HEK293 (cell line): ENCODE measurements around the gene PLAU.
A peak's percentile ranks its signal among the peaks of the same experiment; 100 is the strongest.

Source experiments
- MZF1 ChIP-seq: fragments of 450-650 bp; formaldehyde crosslinking; IDR thresholded peaks from 2 replicates; pipeline ENCODE4 v1.5.1; 2017; ENCODE audit warnings: missing biosample characterization, missing genetic modification characterization, borderline replicate concordance
- OSR2 ChIP-seq: fragments of 450-650 bp; formaldehyde crosslinking; IDR thresholded peaks from 2 replicates; pipeline ENCODE4 v1.5.1; 2016; ENCODE audit warnings: missing biosample characterization, missing genetic modification characterization
- SP7 ChIP-seq: fragments of 450-650 bp; formaldehyde crosslinking; IDR thresholded peaks from 2 replicates; pipeline ENCODE4 v1.5.1; 2016; ENCODE audit warnings: missing biosample characterization, missing genetic modification characterization
- TCF7L2 ChIP-seq: IDR thresholded peaks from 2 replicates; pipeline ENCODE4 v1.6.1; 2011; ENCODE audit warnings: low read depth, mild to moderate bottlenecking, inconsistent platforms, low read length, moderate library complexity, borderline replicate concordance
- ZBTB49 ChIP-seq: fragments of 450-650 bp; formaldehyde crosslinking; IDR thresholded peaks from 2 replicates; pipeline ENCODE4 v1.5.1; 2016; ENCODE audit warnings: missing biosample characterization, missing genetic modification characterization, low read depth
- ZBTB6 ChIP-seq: fragments of 450-650 bp; formaldehyde crosslinking; IDR thresholded peaks from 2 replicates; pipeline ENCODE4 v1.5.1; 2017; ENCODE audit warnings: missing biosample characterization, missing genetic modification characterization
- ZFP3 ChIP-seq: fragments of 450-650 bp; formaldehyde crosslinking; IDR thresholded peaks from 2 replicates; pipeline ENCODE4 v1.5.1; 2016; ENCODE audit warnings: low read depth, missing biosample characterization, missing genetic modification characterization
- ZNF132 ChIP-seq: fragments of 450-650 bp; formaldehyde crosslinking; IDR thresholded peaks from 2 replicates; pipeline ENCODE4 v1.5.1; 2017; ENCODE audit warnings: missing biosample characterization, missing genetic modification characterization, borderline replicate concordance
- ZNF146 ChIP-seq: fragments of 450-650 bp; formaldehyde crosslinking; IDR thresholded peaks from 2 replicates; pipeline ENCODE4 v1.5.1; 2016; ENCODE audit warnings: missing biosample characterization, missing genetic modification characterization
- ZNF202 ChIP-seq: fragments of 450-650 bp; formaldehyde crosslinking; IDR thresholded peaks from 2 replicates; pipeline ENCODE4 v1.5.1; 2016; ENCODE audit warnings: missing biosample characterization, missing genetic modification characterization, borderline replicate concordance
- ZNF23 ChIP-seq: fragments of 450-650 bp; formaldehyde crosslinking; IDR thresholded peaks from 2 replicates; pipeline ENCODE4 v1.5.1; 2016; ENCODE audit warnings: missing biosample characterization, missing genetic modification characterization, borderline replicate concordance
- ZNF335 ChIP-seq: fragments of 450-650 bp; formaldehyde crosslinking; conservative IDR thresholded peaks from 2 replicates; pipeline ENCODE4 v1.5.1; 2016; ENCODE audit warnings: missing biosample characterization, missing genetic modification characterization
- ZNF350 ChIP-seq: fragments of 450-650 bp; formaldehyde crosslinking; IDR thresholded peaks from 2 replicates; pipeline ENCODE4 v1.5.0; 2017; ENCODE audit warnings: missing biosample characterization, mild to moderate bottlenecking, missing genetic modification characterization
- ZNF426 ChIP-seq: fragments of 450-650 bp; formaldehyde crosslinking; IDR thresholded peaks from 2 replicates; pipeline ENCODE4 v1.5.1; 2017; ENCODE audit warnings: missing biosample characterization, missing genetic modification characterization, mild to moderate bottlenecking, inconsistent platforms, moderate library complexity
- ZNF433 ChIP-seq: fragments of 450-650 bp; formaldehyde crosslinking; IDR thresholded peaks from 2 replicates; pipeline ENCODE4 v1.5.1; 2016; ENCODE audit warnings: missing biosample characterization, missing genetic modification characterization, low read depth
- ZNF473 ChIP-seq: fragments of 450-650 bp; formaldehyde crosslinking; IDR thresholded peaks from 2 replicates; pipeline ENCODE4 v1.5.1; 2017; ENCODE audit warnings: missing biosample characterization, missing genetic modification characterization
- ZNF501 ChIP-seq: fragments of 450-650 bp; formaldehyde crosslinking; IDR thresholded peaks from 2 replicates; pipeline ENCODE4 v1.5.1; 2016; ENCODE audit warnings: missing biosample characterization, missing genetic modification characterization
- ZNF549 ChIP-seq: fragments of 450-650 bp; IDR thresholded peaks from 2 replicates; pipeline ENCODE4 v1.5.1; 2018; ENCODE audit warnings: missing biosample characterization, missing genetic modification characterization, mild to moderate bottlenecking, inconsistent platforms, moderate library complexity
- ZNF558 ChIP-seq: fragments of 450-650 bp; formaldehyde crosslinking; IDR thresholded peaks from 2 replicates; pipeline ENCODE4 v1.5.1; 2016; ENCODE audit warnings: missing biosample characterization, missing genetic modification characterization
- ZNF571 ChIP-seq: fragments of 450-650 bp; formaldehyde crosslinking; IDR thresholded peaks from 2 replicates; pipeline ENCODE4 v1.5.0; 2017; ENCODE audit warnings: missing biosample characterization, missing genetic modification characterization
- ZNF610 ChIP-seq: fragments of 450-650 bp; formaldehyde crosslinking; IDR thresholded peaks from 2 replicates; pipeline ENCODE4 v1.5.1; 2016; ENCODE audit warnings: missing biosample characterization, missing genetic modification characterization, borderline replicate concordance
- ZNF624 ChIP-seq: fragments of 450-650 bp; formaldehyde crosslinking; IDR thresholded peaks from 2 replicates; pipeline ENCODE4 v1.5.1; 2017; ENCODE audit warnings: missing biosample characterization, missing genetic modification characterization
- ZNF768 ChIP-seq: fragments of 450-650 bp; formaldehyde crosslinking; IDR thresholded peaks from 2 replicates; pipeline ENCODE4 v1.5.1; 2018; ENCODE audit warnings: missing biosample characterization, mild to moderate bottlenecking, missing genetic modification characterization
- ZSCAN4 ChIP-seq: fragments of 450-650 bp; formaldehyde crosslinking; IDR thresholded peaks from 2 replicates; pipeline ENCODE4 v1.5.1; 2017; ENCODE audit warnings: missing biosample characterization, missing genetic modification characterization
- TF ChIP-seq, protein P1 (sequence below): fragments of 450-650 bp; formaldehyde crosslinking; conservative IDR thresholded peaks from 2 replicates; pipeline ENCODE4 v1.5.1; 2016; ENCODE audit warnings: low read depth, missing biosample characterization, missing genetic modification characterization
- TF ChIP-seq, protein P2 (sequence below): fragments of 450-650 bp; formaldehyde crosslinking; IDR thresholded peaks from 2 replicates; pipeline ENCODE4 v1.5.1; 2016; ENCODE audit warnings: missing biosample characterization, missing genetic modification characterization
- TF ChIP-seq, protein P3 (sequence below): fragments of 450-650 bp; formaldehyde crosslinking; IDR thresholded peaks from 2 replicates; pipeline ENCODE4 v1.5.1; 2017; ENCODE audit warnings: missing biosample characterization, missing genetic modification characterization
- TF ChIP-seq, protein P4 (sequence below): fragments of 450-650 bp; formaldehyde crosslinking; IDR thresholded peaks from 2 replicates; pipeline ENCODE4 v1.5.1; 2016; ENCODE audit warnings: missing biosample characterization, missing genetic modification characterization

PLAU gene

DNA sequence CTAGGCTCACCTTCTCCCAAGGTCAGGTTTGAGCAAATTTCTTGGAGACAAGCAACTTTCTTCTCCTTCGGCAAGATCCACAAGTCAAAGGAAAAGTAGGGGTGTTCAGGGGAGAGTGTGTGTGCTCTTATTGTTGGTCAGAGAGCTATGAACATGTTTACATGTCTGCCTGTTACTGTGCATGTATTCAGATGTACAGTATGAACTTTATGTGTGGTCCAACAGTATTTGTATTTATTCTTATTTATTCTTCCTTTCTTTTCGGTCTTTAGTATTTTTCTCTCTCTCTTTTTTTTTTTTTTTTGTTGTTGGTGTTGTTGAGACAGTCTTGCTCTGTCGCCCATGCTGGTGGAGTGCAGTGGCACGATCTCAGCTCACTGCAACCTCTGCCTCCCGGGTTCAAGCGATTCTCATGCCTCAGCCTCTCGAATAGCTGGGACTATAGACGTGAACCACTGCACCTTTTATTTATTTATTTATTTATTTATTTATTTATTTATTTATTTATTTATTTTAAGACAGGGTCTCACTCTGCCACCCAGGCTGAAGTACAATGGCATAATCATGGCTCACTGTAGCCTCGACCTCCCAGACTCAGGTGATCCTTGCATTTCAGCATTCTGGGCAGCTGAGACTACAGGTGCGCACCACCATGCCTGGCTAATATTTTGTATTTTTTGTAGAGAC, 38.2 kb downstream of the PLAU start (continued):
- TF ChIP-seq, protein P1, sequence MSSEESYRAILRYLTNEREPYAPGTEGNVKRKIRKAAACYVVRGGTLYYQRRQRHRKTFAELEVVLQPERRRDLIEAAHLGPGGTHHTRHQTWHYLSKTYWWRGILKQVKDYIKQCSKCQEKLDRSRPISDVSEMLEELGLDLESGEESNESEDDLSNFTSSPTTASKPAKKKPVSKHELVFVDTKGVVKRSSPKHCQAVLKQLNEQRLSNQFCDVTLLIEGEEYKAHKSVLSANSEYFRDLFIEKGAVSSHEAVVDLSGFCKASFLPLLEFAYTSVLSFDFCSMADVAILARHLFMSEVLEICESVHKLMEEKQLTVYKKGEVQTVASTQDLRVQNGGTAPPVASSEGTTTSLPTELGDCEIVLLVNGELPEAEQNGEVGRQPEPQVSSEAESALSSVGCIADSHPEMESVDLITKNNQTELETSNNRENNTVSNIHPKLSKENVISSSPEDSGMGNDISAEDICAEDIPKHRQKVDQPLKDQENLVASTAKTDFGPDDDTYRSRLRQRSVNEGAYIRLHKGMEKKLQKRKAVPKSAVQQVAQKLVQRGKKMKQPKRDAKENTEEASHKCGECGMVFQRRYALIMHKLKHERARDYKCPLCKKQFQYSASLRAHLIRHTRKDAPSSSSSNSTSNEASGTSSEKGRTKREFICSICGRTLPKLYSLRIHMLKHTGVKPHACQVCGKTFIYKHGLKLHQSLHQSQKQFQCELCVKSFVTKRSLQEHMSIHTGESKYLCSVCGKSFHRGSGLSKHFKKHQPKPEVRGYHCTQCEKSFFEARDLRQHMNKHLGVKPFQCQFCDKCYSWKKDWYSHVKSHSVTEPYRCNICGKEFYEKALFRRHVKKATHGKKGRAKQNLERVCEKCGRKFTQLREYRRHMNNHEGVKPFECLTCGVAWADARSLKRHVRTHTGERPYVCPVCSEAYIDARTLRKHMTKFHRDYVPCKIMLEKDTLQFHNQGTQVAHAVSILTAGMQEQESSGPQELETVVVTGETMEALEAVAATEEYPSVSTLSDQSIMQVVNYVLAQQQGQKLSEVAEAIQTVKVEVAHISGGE (tag by site-specific recombination): peak; percentile 71
- TF ChIP-seq ZSCAN4 (tag by site-specific recombination) (no peak), ZBTB49 (tag by site-specific recombination) (no peak), OSR2 (tag by site-specific recombination) (no peak; the same call in 1 of the 2 replicates), ZNF433 (tag by site-specific recombination) (peak; percentile 81), ZNF571 (tag by site-specific recombination) (no peak), ZNF610 (tag by site-specific recombination) (no peak), ZNF549 (tag by site-specific recombination) (no peak), ZNF202 (peak; percentile 95), ZNF768 (tag by site-specific recombination) (no peak), ZNF501 (tag by site-specific recombination) (no peak), ZNF426 (tag by site-specific recombination) (peak; percentile 86), SP7 (tag by site-specific recombination) (no peak), ZNF350 (tag by site-specific recombination) (no peak), ZNF624 (no peak), ZFP3 (tag by site-specific recombination) (no peak), MZF1 (no peak; the same call in 1 of the 2 replicates), ZNF335 (tag by site-specific recombination) (no peak), ZNF23 (tag by site-specific recombination) (no peak), TCF7L2 (no peak), ZNF132 (tag by site-specific recombination) (no peak), ZNF473 (tag by site-specific recombination) (no peak), ZNF558 (tag by site-specific recombination) (peak; percentile 70; the same call in 1 of the 2 replicates), ZNF146 (tag by site-specific recombination) (no peak; the same call in 1 of the 2 replicates), ZBTB6 (tag by site-specific recombination) (no peak)
- TF ChIP-seq, protein P2, sequence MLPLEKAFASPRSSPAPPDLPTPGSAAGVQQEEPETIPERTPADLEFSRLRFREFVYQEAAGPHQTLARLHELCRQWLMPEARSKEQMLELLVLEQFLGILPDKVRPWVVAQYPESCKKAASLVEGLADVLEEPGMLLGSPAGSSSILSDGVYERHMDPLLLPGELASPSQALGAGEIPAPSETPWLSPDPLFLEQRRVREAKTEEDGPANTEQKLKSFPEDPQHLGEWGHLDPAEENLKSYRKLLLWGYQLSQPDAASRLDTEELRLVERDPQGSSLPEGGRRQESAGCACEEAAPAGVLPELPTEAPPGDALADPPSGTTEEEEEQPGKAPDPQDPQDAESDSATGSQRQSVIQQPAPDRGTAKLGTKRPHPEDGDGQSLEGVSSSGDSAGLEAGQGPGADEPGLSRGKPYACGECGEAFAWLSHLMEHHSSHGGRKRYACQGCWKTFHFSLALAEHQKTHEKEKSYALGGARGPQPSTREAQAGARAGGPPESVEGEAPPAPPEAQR (tag by site-specific recombination): no peak
- TF ChIP-seq, protein P3, sequence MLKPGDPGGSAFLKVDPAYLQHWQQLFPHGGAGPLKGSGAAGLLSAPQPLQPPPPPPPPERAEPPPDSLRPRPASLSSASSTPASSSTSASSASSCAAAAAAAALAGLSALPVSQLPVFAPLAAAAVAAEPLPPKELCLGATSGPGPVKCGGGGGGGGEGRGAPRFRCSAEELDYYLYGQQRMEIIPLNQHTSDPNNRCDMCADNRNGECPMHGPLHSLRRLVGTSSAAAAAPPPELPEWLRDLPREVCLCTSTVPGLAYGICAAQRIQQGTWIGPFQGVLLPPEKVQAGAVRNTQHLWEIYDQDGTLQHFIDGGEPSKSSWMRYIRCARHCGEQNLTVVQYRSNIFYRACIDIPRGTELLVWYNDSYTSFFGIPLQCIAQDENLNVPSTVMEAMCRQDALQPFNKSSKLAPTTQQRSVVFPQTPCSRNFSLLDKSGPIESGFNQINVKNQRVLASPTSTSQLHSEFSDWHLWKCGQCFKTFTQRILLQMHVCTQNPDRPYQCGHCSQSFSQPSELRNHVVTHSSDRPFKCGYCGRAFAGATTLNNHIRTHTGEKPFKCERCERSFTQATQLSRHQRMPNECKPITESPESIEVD: no peak
- TF ChIP-seq, protein P4, sequence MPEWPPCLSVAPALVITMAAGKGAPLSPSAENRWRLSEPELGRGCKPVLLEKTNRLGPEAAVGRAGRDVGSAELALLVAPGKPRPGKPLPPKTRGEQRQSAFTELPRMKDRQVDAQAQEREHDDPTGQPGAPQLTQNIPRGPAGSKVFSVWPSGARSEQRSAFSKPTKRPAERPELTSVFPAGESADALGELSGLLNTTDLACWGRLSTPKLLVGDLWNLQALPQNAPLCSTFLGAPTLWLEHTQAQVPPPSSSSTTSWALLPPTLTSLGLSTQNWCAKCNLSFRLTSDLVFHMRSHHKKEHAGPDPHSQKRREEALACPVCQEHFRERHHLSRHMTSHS: no peak
